Measurements from ENCODE around the gene AP2B1. TPM values are rescaled to one million over a fixed set of nuclear protein-coding genes. Genes with fewer than 3 reads are reported as not detected.

The AP2B1 gene
- total and polyA plus RNA-seq, 2 experiments from 2014 or later, result 76.1 to 87.0 TPM

DNA sequence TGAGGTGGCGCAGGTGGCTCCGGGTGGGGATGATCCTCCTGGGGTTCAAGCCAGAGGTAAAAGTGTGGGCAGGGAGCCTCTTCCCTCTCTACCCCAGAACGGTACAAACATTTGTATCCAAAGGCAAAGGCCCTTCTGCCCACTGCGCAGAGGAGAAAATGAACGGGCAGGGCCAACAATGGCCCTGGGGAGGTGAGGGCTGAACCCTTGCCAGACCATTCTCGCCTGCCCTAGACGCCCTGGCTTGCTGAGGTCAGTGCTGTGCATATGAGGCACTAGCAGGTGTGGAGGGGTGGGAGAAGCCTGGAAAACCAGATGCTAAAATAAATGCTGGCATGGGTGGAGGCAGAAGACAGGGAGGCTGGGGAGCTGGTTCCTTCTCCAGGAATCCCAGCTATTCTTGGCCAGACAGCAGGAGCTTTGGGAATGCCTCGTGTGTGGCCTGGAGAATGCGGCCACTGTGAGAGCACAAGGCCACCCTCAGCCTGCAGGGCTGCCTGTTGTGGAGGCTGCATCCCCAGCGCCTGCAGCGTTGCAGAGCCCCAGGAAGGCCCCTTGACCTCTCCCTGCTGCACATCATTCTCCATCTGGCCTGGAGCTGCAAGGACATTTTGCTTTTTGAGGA is 178.1 kb downstream of the AP2B1 start:
- no peak overlapping the region for H3K4me3 ChIP-seq
- peak overlapping the region; percentile 95 for H2AFZ ChIP-seq
- H3K27me3 ChIP-seq, result no peaks in the 10 kb centered on the region
- H4K20me1 ChIP-seq (ENCODE audit: insufficient read depth, poor library complexity, severe bottlenecking), result no peaks in the 10 kb centered on the region
- H3K27ac ChIP-seq, result no peak overlapping the region
- WGBS (ENCODE audit: low lambda C conversion rate, missing lambda C conversion rate), result 76% methylated on average over 11 of the region's 11 CpGs
- H3K36me3 ChIP-seq (replicated peaks; ENCODE audit: insufficient read depth, low read depth), result no peaks in the 10 kb centered on the region
- H3K4me1 ChIP-seq (ENCODE audit: insufficient read depth), result peaks cover 13% of the 10 kb centered on the region
- H3K9me3 ChIP-seq (ENCODE audit: low read depth), result no peaks in the 10 kb centered on the region
- peak overlapping the region; percentile 97 for H3K4me2 ChIP-seq
- TF ChIP-seq, protein P1, sequence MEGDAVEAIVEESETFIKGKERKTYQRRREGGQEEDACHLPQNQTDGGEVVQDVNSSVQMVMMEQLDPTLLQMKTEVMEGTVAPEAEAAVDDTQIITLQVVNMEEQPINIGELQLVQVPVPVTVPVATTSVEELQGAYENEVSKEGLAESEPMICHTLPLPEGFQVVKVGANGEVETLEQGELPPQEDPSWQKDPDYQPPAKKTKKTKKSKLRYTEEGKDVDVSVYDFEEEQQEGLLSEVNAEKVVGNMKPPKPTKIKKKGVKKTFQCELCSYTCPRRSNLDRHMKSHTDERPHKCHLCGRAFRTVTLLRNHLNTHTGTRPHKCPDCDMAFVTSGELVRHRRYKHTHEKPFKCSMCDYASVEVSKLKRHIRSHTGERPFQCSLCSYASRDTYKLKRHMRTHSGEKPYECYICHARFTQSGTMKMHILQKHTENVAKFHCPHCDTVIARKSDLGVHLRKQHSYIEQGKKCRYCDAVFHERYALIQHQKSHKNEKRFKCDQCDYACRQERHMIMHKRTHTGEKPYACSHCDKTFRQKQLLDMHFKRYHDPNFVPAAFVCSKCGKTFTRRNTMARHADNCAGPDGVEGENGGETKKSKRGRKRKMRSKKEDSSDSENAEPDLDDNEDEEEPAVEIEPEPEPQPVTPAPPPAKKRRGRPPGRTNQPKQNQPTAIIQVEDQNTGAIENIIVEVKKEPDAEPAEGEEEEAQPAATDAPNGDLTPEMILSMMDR (IDR thresholded peaks at IDR 0.05; ENCODE audit: poor library complexity), result no peak
- TF ChIP-seq EZH2phosphoT487 (IDR thresholded peaks at IDR 0.05; ENCODE audit: low read depth, severe bottlenecking, unreplicated experiment) (no peak), EZH2 (IDR thresholded peaks at IDR 0.05; ENCODE audit: borderline replicate concordance) (no peak)
- H3K79me2 ChIP-seq, result no peaks in the 10 kb centered on the region
- DNase-seq (ENCODE audit: low spot score), result no peak
- H3K9me2 ChIP-seq (replicated peaks; ENCODE audit: insufficient read depth), result no peaks in the 10 kb centered on the region

DNA sequence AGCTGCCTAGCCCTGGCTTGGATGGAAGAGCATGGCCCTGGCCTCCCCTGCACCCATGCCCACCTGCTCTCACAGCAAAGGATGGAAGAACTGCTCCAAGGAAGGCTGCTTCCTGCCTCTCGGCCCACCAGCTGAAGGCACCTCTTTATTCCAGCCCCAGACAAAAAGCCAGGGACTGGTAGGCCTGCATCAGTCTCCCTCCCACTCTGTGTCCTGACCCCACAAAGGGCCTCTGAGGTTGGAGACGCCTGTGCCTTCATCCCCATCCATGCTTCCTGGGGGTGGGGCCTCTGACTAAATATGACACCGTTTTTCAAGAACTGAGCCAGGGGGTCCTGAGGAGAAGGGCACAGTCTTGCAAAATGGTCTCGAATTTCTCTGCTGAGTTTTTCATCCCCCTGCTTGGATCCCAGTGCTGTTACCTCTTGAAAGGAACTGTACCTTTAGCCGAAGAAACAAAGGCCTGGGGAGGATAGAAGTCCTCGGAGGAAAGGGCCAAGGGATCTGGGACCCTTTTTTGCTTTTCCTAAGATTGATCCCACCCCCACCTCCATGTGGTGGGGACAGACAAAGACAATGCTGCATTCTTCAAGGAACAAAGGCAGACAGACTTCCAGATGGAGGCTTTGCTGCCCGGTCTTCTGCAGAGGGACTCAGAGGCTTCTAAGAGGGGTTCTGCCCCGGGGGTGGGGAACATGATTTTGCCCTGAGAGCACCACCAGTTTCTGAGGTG is 178.8 kb downstream of the AP2B1 start:
- H3K27ac ChIP-seq, result no peak overlapping the region
- H3K9me2 ChIP-seq (replicated peaks; ENCODE audit: insufficient read depth), result no peaks in the 10 kb centered on the region
- TF ChIP-seq EZH2 (IDR thresholded peaks at IDR 0.05; ENCODE audit: borderline replicate concordance) (no peak), EZH2phosphoT487 (IDR thresholded peaks at IDR 0.05; ENCODE audit: low read depth, severe bottlenecking, unreplicated experiment) (no peak)
- TF ChIP-seq, protein P1 (IDR thresholded peaks at IDR 0.05; ENCODE audit: poor library complexity), result no peak
- no peak overlapping the region for H3K4me3 ChIP-seq
- no peaks in the 10 kb centered on the region for H3K27me3 ChIP-seq
- H3K79me2 ChIP-seq, result no peaks in the 10 kb centered on the region
- DNase-seq (ENCODE audit: low spot score), result no peak
- no peaks in the 10 kb centered on the region for H4K20me1 ChIP-seq (ENCODE audit: insufficient read depth, poor library complexity, severe bottlenecking)
- H3K36me3 ChIP-seq (replicated peaks; ENCODE audit: insufficient read depth, low read depth), result no peaks in the 10 kb centered on the region
- H3K9me3 ChIP-seq (ENCODE audit: low read depth), result no peaks in the 10 kb centered on the region
- no peak overlapping the region for H2AFZ ChIP-seq
- 73% methylated on average over 8 of the region's 8 CpGs for WGBS (ENCODE audit: low lambda C conversion rate, missing lambda C conversion rate)
- H3K4me2 ChIP-seq, result no peak overlapping the region
- peaks cover 13% of the 10 kb centered on the region for H3K4me1 ChIP-seq (ENCODE audit: insufficient read depth)

DNA sequence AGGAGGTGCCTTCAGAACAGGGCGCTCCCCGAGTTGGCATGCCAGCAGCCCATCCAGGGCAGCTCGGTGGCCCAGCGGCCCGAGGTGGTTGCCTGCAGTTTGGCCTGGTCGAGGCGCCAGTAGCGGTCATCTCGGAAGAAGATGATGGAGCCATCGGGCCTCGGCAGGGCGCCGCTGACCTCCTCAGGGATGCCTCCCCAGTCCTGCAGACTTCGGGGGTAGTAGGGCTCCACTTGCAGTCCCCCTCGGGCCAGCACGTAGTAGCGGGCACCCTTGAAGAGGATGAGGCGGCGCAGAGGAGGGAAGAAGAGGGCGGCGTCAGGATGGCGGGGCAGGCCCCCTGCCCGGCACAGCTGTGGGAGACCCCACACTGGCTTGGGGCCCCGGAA is 179.4 kb downstream of the AP2B1 start:
- Histone ChIP-seq H3K27me3 (no peaks in the 10 kb centered on the region), H3K9me3 (ENCODE audit: low read depth) (no peaks in the 10 kb centered on the region), H3K4me2 (no peak overlapping the region), H3K27ac (no peak overlapping the region), H3K36me3 (replicated peaks; ENCODE audit: insufficient read depth, low read depth) (no peaks in the 10 kb centered on the region), H2AFZ (no peak overlapping the region), H3K9me2 (replicated peaks; ENCODE audit: insufficient read depth) (no peaks in the 10 kb centered on the region), H3K4me3 (no peak overlapping the region), H3K4me1 (ENCODE audit: insufficient read depth) (peaks cover 13% of the 10 kb centered on the region), H4K20me1 (ENCODE audit: insufficient read depth, poor library complexity, severe bottlenecking) (no peaks in the 10 kb centered on the region), H3K79me2 (no peaks in the 10 kb centered on the region)
- 97% methylated on average over 21 of the region's 24 CpGs for WGBS (ENCODE audit: low lambda C conversion rate, missing lambda C conversion rate)
- no peak for DNase-seq (ENCODE audit: low spot score)
- TF ChIP-seq, protein P1 (IDR thresholded peaks at IDR 0.05; ENCODE audit: poor library complexity), result no peak
- TF ChIP-seq EZH2phosphoT487 (IDR thresholded peaks at IDR 0.05; ENCODE audit: low read depth, severe bottlenecking, unreplicated experiment) (no peak), EZH2 (IDR thresholded peaks at IDR 0.05; ENCODE audit: borderline replicate concordance) (no peak)
